NOMO-1 treated with DMSO at 0.1 percent for 48 hours (cell line): Measurements from ENCODE around the gene ADGRV1.

Experiments used
- DNase-seq: peaks from one replicate; lab custom pipeline; 2025; ENCODE audit not compliant: unreplicated experiment; lab: John Stamatoyannopoulos, UW

Gene ADGRV1

GRCh38 chr5:91127456-91128081 lies 569.0 kb downstream of the ADGRV1 start:
- no peak for DNase-seq

GRCh38 chr5:91128604-91129003 lies 570.0 kb downstream of the ADGRV1 start:
- no peak for DNase-seq

GRCh38 chr5:91129748-91130147 lies 571.2 kb downstream of the ADGRV1 start:
- no peak for DNase-seq

GRCh38 chr5:91130759-91131158 lies 572.2 kb downstream of the ADGRV1 start:
- no peak for DNase-seq

- no peak for DNase-seq
Observed at GRCh38 chr5:91132550-91132949, 574.0 kb downstream of the ADGRV1 start.

GRCh38 chr5:91133183-91133582 lies 574.6 kb downstream of the ADGRV1 start:
- DNase-seq, result no peak

GRCh38 chr5:91135475-91136248 lies 577.1 kb downstream of the ADGRV1 start:
- DNase-seq, result no peak

GRCh38 chr5:91136271-91136670 lies 577.7 kb downstream of the ADGRV1 start:
- DNase-seq, result no peak

- DNase-seq, result no peak
Observed at GRCh38 chr5:91137647-91138046, 579.0 kb downstream of the ADGRV1 start.

- no peak for DNase-seq
Observed at GRCh38 chr5:91139572-91140200, 581.1 kb downstream of the ADGRV1 start.

- no peak for DNase-seq
Observed at GRCh38 chr5:91140657-91141056, 582.1 kb downstream of the ADGRV1 start.

- DNase-seq, result no peak
Observed at GRCh38 chr5:91141642-91142041, 583.0 kb downstream of the ADGRV1 start.

GRCh38 chr5:91142386-91142785 lies 583.8 kb downstream of the ADGRV1 start:
- DNase-seq, result peak; percentile 23

GRCh38 chr5:91142819-91143218 lies 584.2 kb downstream of the ADGRV1 start:
- no peak for DNase-seq

- DNase-seq, result no peak
Observed at GRCh38 chr5:91143840-91144239, 585.2 kb downstream of the ADGRV1 start.

GRCh38 chr5:91144491-91145332 lies 586.1 kb downstream of the ADGRV1 start:
- no peak for DNase-seq

- peak; percentile 44 for DNase-seq
Observed at GRCh38 chr5:91145333-91145620, 586.7 kb downstream of the ADGRV1 start.

GRCh38 chr5:91146230-91146629 lies 587.6 kb downstream of the ADGRV1 start:
- DNase-seq, result peak; percentile 62

GRCh38 chr5:91146905-91147600 lies 588.5 kb downstream of the ADGRV1 start:
- no peak for DNase-seq

- DNase-seq, result no peak
Observed at GRCh38 chr5:91150234-91150633, 591.6 kb downstream of the ADGRV1 start.

- DNase-seq, result no peak
Observed at GRCh38 chr5:91150636-91151035, 592.0 kb downstream of the ADGRV1 start.
